ENCODE data around the gene RHOB. TPM values are rescaled to one million over a fixed set of nuclear protein-coding genes. Genes with fewer than 3 reads are reported as not detected.

Gene RHOB
- total RNA-seq, 2 experiments from 2014 or later: 25.9 to 26.6 TPM

DNA sequence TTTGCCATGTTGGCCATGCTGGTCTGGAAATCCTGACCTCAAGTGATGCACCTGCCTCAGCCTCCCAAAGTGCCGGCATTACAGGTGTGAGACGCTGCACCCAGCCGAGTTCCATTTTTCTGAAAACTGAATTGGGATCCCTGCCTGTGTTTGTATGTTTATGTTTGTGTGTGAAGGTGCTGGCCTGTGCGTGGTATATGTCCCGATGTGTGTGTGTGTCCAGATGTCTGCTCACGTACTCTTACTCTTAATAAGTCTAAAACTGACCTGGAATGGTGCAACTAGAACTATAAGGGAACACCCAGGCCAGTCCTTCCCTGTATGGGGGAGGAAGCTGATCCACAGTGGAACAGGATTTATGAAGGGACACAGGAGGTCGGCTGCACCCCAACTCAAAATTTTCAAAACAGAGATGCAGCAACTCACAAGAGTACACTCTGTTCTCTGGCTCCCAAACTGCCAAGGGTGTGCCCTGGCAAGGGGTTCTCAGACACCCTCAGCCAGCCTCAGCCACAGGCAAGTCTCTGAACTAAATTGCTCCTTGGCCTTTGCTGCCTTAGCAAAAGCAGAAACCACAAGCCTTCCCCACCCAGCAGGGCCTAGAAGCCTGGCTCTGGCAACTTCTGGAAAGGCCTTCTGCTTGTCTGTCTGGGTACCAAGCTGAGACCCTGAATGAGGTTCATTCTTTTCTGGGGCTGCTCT, 36.5 kb downstream of the RHOB start:
- Mint-ChIP-seq H3K36me3 (ENCODE audit: low read depth) (no peaks in the 10 kb centered on the region), H3K4me1 (ENCODE audit: low read depth) (no peaks in the 10 kb centered on the region), H3K4me3 (no peak overlapping the region), H3K27ac (no peak overlapping the region), H3K27me3 (peaks cover 4% of the 10 kb centered on the region), H3K9me3 (no peaks in the 10 kb centered on the region)
- TF ChIP-seq, protein P1, sequence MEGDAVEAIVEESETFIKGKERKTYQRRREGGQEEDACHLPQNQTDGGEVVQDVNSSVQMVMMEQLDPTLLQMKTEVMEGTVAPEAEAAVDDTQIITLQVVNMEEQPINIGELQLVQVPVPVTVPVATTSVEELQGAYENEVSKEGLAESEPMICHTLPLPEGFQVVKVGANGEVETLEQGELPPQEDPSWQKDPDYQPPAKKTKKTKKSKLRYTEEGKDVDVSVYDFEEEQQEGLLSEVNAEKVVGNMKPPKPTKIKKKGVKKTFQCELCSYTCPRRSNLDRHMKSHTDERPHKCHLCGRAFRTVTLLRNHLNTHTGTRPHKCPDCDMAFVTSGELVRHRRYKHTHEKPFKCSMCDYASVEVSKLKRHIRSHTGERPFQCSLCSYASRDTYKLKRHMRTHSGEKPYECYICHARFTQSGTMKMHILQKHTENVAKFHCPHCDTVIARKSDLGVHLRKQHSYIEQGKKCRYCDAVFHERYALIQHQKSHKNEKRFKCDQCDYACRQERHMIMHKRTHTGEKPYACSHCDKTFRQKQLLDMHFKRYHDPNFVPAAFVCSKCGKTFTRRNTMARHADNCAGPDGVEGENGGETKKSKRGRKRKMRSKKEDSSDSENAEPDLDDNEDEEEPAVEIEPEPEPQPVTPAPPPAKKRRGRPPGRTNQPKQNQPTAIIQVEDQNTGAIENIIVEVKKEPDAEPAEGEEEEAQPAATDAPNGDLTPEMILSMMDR (IDR thresholded peaks at IDR 0.05): no peak
- H3K27me3 ChIP-seq (ENCODE audit: control insufficient read depth in 1 of 2, insufficient read depth in 2 of 2, low read length in 2 of 2): peaks cover 0 to 4% of the 10 kb centered on the region in 2 experiments
- no peaks in the 10 kb centered on the region for H3K9me3 ChIP-seq (ENCODE audit: control insufficient read depth in 1 of 2, insufficient read depth in 1 of 2, low read length in 2 of 2)
- DNase-seq (no peak), ATAC-seq (ENCODE audit: poor library complexity) (no peak)
- POLR2A ChIA-PET: no interaction called here
- CTCF ChIA-PET: no interaction called here
- H3K36me3 ChIP-seq (ENCODE audit: insufficient read depth, low read length): no peaks in the 10 kb centered on the region
- no peak overlapping the region for H3K27ac ChIP-seq (ENCODE audit: low read depth in 1 of 2, low read length in 2 of 2)
- no peak overlapping the region for H3K4me3 ChIP-seq (ENCODE audit: low read length)
- no peaks in the 10 kb centered on the region for H3K4me1 ChIP-seq (ENCODE audit: insufficient read depth, low read length)
- intact Hi-C loops (cut with DNase I, micrococcal nuclease): no loop called here

DNA sequence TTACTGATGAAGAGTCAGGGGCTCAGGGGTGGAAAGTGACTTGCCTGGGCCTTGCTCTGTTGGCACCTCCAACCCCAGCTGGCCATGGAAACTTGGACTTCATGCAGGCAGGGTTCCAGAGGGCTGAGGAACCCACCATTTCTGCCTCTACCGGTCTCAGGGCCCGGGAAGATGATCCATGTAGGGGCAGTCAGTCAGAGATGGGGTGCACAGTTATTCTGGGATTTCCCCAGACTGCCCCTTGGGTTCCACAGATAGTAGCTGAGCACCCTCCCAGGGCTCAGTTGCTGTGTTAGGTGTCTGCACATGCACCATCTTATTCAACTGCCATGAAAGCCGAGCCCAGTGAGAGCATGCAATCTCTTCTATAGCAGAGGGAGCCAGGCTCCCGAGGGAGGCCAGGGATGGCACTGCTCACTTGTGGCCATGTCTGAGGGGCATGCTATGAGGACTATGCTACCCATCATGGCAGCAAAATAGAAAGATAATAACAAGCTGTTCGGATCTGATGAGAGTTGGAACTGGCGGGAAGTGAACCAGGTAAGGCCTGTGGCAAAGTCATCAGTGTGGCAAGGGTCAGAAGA, 37.3 kb downstream of the RHOB start:
- H3K4me1 Mint-ChIP-seq (ENCODE audit: low read depth): no peaks in the 10 kb centered on the region
- DNase-seq (no peak), ATAC-seq (ENCODE audit: poor library complexity) (no peak)
- no peaks in the 10 kb centered on the region for H3K36me3 Mint-ChIP-seq (ENCODE audit: low read depth)
- ChIA-PET CTCF (no interaction called here), POLR2A (no interaction called here)
- H3K36me3 ChIP-seq (ENCODE audit: insufficient read depth, low read length): no peaks in the 10 kb centered on the region
- no peaks in the 10 kb centered on the region for H3K9me3 ChIP-seq (ENCODE audit: control insufficient read depth in 1 of 2, insufficient read depth in 1 of 2, low read length in 2 of 2)
- no peak overlapping the region for H3K27ac ChIP-seq (ENCODE audit: low read depth in 1 of 2, low read length in 2 of 2)
- no peak overlapping the region for H3K4me3 ChIP-seq (ENCODE audit: low read length)
- H3K9me3 Mint-ChIP-seq: no peaks in the 10 kb centered on the region
- no peak overlapping the region for H3K4me3 Mint-ChIP-seq
- H3K27me3 Mint-ChIP-seq: peaks cover 4% of the 10 kb centered on the region
- H3K27ac Mint-ChIP-seq: no peak overlapping the region
- intact Hi-C loops (cut with DNase I, micrococcal nuclease): no loop called here
- TF ChIP-seq, protein P1 (IDR thresholded peaks at IDR 0.05): no peak
- H3K4me1 ChIP-seq (ENCODE audit: insufficient read depth, low read length): no peaks in the 10 kb centered on the region
- peaks cover 0 to 4% of the 10 kb centered on the region in 2 experiments for H3K27me3 ChIP-seq (ENCODE audit: control insufficient read depth in 1 of 2, insufficient read depth in 2 of 2, low read length in 2 of 2)

DNA sequence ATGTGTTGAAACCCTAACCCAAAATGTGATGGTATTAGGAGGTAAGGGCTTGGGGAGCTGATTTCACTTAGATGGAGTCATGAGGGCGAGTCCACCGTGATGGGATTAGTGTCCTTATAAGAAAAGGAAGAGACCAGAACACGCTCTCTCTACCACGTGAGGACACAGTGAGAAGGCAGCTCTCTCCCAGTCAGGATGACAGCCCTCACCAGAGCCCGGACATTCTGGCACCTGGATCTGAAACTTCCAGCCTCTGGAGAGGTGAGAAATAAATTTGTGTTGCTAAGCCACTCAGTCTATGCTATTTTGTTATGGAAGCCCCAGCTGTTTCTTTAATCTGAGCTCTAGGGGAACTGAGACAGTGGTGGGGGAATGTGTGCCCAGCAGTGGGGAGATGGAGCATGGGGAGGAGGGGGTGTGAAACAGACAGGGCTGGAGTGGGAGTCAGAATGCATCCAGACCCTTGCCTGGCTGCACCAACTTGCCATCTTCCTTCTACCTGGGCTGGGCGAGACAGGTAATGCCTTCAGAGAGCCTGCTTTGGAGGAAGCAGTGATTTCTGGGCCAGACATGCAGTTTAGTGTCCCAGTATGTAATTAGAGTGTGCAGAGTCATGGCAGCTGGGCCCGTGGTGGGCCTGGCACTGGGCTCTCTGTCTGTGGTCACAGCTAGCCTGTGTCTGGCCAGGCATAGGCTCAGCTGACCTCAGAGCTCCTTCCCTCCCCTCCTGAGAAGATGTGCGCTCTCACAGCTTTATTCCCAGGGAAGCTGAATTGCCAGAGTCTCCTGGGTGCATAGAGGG, 38.1 kb downstream of the RHOB start:
- ChIA-PET POLR2A (no interaction called here), CTCF (no interaction called here)
- Histone ChIP-seq H3K27me3 (ENCODE audit: control insufficient read depth in 1 of 2, insufficient read depth in 2 of 2, low read length in 2 of 2) (peaks cover 0 to 4% of the 10 kb centered on the region in 2 experiments), H3K4me1 (ENCODE audit: insufficient read depth, low read length) (no peaks in the 10 kb centered on the region), H3K4me3 (ENCODE audit: low read length) (no peak overlapping the region), H3K9me3 (ENCODE audit: control insufficient read depth in 1 of 2, insufficient read depth in 1 of 2, low read length in 2 of 2) (no peaks in the 10 kb centered on the region), H3K27ac (ENCODE audit: low read depth in 1 of 2, low read length in 2 of 2) (no peak overlapping the region), H3K36me3 (ENCODE audit: insufficient read depth, low read length) (no peaks in the 10 kb centered on the region)
- Mint-ChIP-seq H3K4me1 (ENCODE audit: low read depth) (no peaks in the 10 kb centered on the region), H3K4me3 (no peak overlapping the region), H3K36me3 (ENCODE audit: low read depth) (no peaks in the 10 kb centered on the region), H3K27ac (no peak overlapping the region), H3K27me3 (peaks cover 4% of the 10 kb centered on the region), H3K9me3 (no peaks in the 10 kb centered on the region)
- intact Hi-C loops (cut with DNase I, micrococcal nuclease): no loop called here
- TF ChIP-seq, protein P1 (IDR thresholded peaks at IDR 0.05): no peak
- no peak for ATAC-seq (ENCODE audit: poor library complexity)
- no peak for DNase-seq
